HG02759 (cell line): ENCODE results near the gene LTBP3.

Experiments
- ATAC-seq: cut with Tn5 transposase; IDR thresholded peaks from one replicate; pipeline ENCODE4 v1.9.1; 2021; ENCODE audit warnings: mild to moderate bottlenecking, moderate library complexity; ENCODE audit not compliant: unreplicated experiment

The LTBP3 gene

GRCh38 chr11:65558002-65558929 lies at the start of gene LTBP3:
Gene LTBP3, minus strand, starts transcription at chr11:65558359. Its CDS starts 400 bp downstream, at chr11:65557959.
- no peak for ATAC-seq

DNA sequence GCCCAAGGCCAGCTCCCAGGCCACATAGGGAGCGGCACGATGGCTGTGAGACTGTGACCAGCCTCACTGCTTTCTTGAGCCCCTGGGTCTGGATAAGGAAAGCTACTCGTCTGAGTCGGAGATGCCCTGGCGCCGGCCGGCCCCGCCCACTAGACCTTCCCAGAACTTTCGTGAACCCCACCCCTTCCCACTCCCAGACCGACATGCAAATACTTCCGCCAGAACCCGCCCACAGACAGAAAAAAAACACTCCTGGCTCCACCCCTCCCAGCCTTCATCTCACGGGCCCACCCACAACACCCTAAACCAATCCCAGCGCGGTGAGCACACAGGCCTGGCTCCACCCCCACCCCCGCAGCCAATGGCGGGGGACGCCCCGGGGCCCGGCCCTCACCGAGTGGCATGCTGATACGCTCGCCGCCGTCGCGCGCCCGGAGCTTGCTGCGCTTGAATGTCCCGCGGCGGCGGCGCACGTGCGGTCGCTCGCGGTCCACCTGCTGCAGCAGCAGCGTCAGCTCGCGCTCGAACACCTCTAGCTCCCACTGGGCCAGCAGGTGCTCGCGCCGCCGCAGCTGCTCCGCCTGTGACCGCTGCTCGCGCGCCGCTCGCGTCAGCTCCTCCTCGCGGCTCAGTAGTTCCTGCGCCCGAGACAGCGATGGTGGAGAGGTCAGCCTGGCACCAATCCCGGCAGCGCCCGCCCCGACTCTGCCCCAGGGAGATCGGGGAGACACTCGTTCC lies 48.9 kb upstream of the LTBP3 start:
- no peak for ATAC-seq

DNA sequence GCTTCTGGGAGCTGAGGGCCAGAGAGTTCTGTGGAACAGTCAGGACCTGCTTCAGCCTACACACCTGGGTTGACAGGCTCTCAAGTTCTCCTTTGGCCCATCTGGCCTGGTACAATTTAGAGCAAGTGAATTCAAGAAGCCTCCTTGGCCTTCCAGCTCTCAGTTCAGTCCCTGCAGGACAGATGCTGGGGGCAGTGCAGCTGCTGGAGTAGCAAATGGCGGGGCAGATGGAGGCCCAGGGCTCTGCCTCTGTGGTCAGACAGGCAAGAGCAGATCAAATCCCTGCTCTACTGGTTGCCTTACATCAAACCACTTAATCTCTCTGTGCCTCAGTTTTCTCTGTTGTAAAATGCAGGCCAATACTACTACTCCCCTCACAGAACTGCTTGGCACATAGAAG lies 46.1 kb upstream of the LTBP3 start:
- ATAC-seq, result no peak

DNA sequence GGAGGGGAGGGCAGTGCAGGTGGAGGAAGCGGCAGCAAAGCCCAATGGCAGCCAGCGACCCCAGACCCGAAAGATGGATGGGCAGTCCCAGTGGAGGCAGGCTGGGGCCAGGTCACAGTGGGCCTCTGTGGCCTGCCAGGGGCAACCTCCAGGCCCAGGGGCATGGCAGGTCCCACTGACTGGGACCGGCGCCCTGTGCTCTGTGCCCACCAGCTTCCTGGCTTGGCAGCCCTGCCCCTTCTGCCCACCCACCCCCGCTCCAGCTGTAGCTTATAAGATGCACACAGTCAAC lies 41.7 kb upstream of the LTBP3 start:
- ATAC-seq, result no peak

GRCh38 chr11:65599216-65599954 lies 41.2 kb upstream of the LTBP3 start:
- no peak for ATAC-seq

DNA sequence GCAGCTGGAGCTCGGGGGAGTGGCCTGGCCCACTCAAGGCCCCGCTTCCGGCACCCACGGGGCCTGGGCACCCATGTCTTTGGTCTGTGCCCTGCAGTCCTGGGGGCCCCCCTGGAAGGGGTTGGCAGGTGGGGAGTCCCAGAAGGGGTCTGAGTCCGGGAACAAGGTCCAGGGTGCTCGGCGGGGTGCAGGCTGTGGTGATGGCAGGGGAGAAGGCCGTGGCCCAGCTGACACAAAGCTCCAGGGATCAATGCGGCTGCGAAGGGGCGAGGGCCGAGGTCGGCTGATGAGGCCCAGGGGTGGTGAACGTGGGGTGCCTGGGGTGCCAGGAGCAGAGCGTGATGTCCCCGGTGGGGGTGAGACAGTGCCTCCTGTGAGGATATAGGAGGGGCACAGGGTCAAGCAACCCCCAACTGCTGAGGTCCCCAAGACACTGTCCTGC lies 40.1 kb upstream of the LTBP3 start:
- no peak for ATAC-seq

GRCh38 chr11:65596520-65596919 lies 38.4 kb upstream of the LTBP3 start:
- ATAC-seq, result no peak

DNA sequence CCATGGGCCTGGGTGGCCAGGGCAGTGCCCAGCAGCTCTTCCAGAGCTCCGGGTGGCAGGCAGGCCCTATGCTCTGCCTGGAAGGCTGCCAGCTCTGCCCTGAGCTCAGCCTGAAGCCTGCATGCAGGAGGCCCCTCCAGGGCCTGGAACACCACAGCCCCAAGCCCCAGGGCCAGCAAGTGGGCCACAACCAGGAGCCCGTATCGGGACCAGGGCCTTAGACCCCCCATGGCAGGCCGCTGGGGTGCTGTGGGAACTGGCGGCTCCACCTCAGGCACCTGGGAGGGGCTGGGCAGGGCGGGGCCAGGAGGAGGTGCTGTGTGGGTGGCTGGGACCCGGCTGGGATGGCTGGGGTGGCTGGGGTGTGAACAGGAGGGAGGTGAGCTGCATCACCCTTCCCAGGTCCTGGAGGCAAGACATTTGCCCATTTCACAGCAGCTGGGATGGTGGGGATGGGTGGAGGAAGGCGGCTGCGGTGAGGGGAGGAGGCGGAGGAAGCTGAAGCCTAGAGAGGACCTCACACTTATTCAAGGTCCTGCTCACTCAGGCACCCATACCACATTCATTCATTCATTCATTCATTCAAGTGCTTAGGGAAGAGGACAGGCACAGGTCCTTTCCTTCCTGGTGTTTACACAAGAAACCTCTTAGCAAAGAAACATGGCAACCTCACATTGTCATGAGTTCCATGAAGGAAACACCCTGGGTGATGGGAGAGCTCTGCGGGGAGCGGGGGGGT lies 37.6 kb upstream of the LTBP3 start, which contains the start of gene KCNK7:
TSS of gene KCNK7 (minus strand) at position 258 of the 739 bp plus-strand sequence. CDS start at position 230, 28 bp downstream.
- ATAC-seq, result no peak

DNA sequence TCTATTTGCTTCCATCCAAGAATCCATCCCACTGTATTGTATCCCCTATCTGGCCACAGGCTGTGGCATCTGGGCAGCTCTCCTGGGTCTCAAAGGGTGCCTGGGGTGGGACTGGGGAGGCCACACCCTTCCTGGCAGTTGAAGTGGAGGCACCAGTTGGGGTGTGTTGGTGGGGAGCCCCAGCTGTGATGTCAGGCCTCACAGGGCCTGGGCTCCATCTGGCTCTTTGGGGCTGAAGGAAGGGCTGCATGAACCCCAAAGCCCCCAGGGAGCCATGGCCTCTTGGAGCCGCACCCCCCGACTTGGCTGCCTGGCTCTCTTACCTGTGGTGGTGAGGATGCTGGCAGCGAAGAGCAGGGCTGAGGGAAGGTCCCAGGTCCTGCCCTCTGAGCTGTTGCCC lies 37.0 kb upstream of the LTBP3 start:
- ATAC-seq, result no peak

DNA sequence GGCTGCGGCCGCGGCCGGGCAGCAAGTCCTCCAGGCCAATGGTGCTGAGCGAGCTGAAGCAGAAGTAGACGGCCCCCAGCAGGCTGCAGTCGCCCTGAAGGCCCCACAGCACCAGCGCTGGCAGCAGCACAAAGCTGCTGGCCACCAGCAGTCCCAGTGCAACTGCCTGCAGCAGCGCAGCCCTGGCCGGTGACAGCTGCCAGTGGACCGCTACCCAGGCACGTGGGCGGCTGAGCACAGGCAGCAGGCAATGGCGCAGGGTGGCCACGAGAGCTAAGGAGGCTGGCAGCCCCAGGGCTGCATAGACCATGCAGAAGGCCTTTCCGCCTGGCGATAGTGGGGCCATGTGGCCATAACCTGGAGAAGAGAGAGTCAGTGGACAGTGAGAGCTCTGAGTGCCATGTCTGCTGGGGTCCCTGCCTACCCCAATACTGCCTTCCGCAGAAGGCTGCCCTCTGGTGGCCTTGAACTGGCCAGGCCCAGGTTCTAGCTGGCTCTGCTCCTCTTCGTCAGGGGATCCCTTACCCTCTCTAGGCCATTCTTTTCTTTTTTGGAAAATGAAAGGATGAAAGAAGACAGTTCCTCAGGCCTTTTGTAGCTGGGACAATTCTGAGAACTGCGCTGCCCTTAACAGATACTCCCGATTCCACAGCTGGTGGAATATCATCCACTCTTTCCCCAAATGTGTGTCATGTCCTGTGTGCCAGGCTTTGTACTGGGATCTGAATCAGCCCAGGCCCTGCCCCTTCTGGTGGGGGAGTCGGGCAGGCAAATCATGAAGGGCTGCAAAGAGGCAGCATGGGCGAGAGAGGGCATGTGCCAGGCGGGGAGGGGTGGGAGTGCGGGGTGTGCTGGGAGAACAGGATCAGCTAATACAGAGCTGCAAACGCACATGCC lies 35.6 kb upstream of the LTBP3 start:
- ATAC-seq, result no peak

DNA sequence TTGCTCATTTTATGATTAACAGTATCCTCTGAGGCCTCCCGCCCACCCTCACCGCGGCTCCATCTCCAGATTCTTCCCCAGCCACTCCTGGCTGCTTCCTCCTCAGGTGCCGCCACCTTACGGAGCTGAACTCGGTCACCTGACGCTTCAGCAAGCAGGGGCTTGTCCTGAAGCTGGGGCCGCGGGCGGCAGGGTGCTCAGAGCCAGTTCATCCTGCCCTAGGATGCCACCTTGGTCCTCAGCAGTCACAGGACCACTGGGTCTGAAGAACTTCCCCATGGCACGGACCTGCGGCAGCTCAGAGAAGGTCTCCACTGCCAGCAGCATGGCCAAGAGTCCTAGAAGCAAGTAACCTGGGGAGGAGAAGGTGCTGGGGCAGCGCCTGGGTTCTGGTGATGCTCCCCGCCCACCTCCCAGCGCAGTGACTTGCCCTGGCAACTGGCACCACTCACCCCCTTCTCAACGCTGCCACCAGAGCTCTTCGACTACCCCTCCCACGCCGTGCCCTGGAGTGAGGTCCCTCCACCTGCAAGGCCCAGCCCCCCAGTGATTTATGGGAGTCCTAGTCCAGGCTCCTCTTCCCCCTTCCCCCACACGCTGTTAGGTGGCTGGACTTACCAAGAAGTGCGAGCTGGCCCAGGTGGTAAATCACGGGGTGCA lies 34.8 kb upstream of the LTBP3 start:
- no peak for ATAC-seq

DNA sequence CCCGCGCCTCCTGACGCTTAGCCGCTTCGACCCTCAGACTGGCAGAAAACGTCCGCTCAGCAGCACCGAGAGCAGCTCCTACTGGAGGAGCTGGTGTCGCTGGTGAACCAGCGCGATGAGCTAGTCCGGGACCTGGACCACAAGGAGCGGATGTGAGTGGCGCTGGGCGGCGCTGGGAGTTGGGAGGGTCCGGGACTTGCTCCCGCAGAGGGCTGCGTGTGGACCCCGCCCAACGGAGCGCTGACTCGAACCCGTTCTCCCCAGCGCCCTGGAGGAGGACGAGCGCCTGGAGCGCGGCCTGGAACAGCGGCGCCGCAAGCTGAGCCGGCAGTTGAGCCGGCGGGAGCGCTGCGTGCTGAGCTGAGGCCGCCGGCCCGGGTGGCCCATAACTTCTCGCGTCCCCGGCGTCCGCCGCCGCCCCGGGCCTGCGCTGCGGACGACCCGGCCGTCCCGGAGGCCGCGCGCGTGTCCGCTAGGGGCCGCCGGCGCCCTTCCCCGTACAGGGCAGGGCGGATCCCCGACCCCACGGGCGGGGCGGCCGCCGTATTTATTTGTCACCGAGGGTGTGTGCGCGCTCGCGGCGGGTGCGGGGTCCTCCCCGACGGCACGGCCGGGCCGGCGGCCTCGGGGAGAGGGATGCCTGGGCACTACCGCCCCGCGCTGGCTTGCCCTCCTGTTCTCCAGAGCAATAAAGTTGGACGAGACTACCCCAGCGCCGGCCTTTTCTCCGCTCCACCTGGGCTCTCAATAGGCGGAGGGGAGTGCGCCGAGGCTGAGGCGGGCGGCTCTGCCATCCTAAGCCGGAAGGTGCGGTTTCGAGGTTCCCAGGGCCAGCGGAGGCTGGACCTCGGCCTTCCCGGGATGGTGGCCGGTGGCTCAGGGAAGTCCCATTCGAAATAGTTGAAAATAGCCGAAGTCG lies 34.0 kb upstream of the LTBP3 start:
- ATAC-seq, result no peak

- no peak for ATAC-seq
Observed at GRCh38 chr11:65590240-65590738, 32.1 kb upstream of the LTBP3 start.

- no peak for ATAC-seq
Observed at GRCh38 chr11:65589444-65590239, 31.5 kb upstream of the LTBP3 start.

DNA sequence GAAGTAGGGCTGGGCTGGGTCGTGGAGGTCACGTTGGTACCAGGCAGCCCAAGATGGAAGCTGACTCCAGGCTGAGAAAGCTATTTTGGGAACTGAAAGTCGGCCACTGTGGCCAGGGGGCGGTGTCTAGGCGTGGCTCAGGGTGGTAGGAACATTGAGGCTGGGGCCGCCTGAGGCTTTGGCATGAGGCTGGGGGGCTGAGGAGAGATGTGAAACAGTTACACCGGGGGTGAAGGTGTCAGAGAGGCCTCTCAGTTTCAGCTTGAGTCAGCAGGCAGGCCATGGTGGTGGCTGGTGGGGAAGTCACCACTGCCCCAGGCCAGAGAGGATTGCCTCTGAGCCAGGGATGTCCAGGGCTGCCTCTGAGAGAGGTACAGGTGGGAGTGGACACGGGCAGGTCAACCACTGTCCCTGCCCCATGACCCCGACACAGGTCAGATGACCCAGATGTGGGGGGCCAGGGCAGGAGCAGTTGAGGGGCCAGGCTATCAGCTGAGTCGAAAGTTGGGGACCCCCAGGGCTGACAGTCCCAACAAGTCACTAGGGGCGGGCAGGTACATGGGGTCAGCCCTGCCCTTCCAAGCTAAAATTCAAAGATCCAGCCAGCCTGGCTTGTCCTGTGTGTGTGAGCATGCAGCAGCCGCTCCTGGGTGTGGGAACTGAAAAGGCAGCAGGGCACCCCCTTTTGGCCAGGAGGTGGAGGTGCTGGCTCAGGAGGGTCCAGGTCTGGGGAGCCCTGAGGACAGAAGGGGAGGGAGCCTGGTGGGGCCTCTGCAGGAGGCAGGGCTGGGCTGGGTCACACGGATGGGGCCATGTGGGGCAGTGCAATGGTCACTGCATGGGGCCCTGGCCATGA lies 30.3 kb upstream of the LTBP3 start:
- ATAC-seq, result peak; percentile 78

GRCh38 chr11:65586676-65587075 lies 28.5 kb upstream of the LTBP3 start:
- ATAC-seq, result no peak
